SK-N-SH (cell line): ENCODE data around the gene MAGI2.
A peak's percentile ranks its signal among the peaks of the same experiment; 100 is the strongest.

Experiments used
- POLR2AphosphoS5 ChIP-seq: IDR thresholded peaks from 2 replicates; pipeline ENCODE4 v1.6.1; 2012; ENCODE audit warnings: low read depth, low read length
- RFX5 ChIP-seq: IDR thresholded peaks from 2 replicates; pipeline ENCODE4 v1.6.1; 2012; ENCODE audit warnings: mild to moderate bottlenecking, improper control_type of control experiment, low read length
- TF ChIP-seq, protein P1 (sequence below): fragments of 200-600 bp; sonication (generic); IDR thresholded peaks from 2 replicates; pipeline ENCODE4 v1.6.1; 2017; ENCODE audit warnings: antibody characterized with exemption, mild to moderate bottlenecking, moderate library complexity
- TF ChIP-seq, protein P2 (sequence below): IDR thresholded peaks from 2 replicates; pipeline ENCODE4 v1.6.1; 2012; ENCODE audit warnings: mild to moderate bottlenecking, low read depth, low read length, moderate library complexity
- TF ChIP-seq, protein P3 (sequence below): fragments of 150-350 bp; IDR thresholded peaks from 2 replicates; pipeline ENCODE4 v1.6.1; 2017; ENCODE audit warnings: antibody characterized with exemption, low read length, low read depth, borderline replicate concordance

DNA sequence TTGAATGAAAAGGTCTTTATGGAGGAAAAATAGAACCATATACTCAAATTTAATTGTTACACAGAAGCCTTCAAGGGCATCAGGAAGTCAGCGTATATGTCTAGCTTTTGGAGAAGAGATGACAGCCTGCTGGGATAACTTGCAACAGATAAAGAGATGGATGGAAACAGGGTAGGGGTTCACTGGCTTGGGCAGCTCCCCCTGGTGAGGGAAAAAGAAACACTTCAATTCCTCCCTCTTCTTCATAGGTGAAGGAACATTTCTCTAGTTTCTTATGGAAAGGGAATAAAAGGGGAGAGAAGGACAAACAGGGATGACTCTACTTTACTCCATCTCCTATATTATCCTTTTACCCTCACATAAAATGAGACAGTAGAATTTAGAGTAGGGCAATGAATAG is 1019.2 kb downstream of the MAGI2 start:
- no peak for TF ChIP-seq POLR2AphosphoS5
- TF ChIP-seq, protein P1, sequence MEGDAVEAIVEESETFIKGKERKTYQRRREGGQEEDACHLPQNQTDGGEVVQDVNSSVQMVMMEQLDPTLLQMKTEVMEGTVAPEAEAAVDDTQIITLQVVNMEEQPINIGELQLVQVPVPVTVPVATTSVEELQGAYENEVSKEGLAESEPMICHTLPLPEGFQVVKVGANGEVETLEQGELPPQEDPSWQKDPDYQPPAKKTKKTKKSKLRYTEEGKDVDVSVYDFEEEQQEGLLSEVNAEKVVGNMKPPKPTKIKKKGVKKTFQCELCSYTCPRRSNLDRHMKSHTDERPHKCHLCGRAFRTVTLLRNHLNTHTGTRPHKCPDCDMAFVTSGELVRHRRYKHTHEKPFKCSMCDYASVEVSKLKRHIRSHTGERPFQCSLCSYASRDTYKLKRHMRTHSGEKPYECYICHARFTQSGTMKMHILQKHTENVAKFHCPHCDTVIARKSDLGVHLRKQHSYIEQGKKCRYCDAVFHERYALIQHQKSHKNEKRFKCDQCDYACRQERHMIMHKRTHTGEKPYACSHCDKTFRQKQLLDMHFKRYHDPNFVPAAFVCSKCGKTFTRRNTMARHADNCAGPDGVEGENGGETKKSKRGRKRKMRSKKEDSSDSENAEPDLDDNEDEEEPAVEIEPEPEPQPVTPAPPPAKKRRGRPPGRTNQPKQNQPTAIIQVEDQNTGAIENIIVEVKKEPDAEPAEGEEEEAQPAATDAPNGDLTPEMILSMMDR: peak; percentile 21; the same call in 1 of the 2 replicates
- no peak for TF ChIP-seq RFX5
- TF ChIP-seq, protein P2, sequence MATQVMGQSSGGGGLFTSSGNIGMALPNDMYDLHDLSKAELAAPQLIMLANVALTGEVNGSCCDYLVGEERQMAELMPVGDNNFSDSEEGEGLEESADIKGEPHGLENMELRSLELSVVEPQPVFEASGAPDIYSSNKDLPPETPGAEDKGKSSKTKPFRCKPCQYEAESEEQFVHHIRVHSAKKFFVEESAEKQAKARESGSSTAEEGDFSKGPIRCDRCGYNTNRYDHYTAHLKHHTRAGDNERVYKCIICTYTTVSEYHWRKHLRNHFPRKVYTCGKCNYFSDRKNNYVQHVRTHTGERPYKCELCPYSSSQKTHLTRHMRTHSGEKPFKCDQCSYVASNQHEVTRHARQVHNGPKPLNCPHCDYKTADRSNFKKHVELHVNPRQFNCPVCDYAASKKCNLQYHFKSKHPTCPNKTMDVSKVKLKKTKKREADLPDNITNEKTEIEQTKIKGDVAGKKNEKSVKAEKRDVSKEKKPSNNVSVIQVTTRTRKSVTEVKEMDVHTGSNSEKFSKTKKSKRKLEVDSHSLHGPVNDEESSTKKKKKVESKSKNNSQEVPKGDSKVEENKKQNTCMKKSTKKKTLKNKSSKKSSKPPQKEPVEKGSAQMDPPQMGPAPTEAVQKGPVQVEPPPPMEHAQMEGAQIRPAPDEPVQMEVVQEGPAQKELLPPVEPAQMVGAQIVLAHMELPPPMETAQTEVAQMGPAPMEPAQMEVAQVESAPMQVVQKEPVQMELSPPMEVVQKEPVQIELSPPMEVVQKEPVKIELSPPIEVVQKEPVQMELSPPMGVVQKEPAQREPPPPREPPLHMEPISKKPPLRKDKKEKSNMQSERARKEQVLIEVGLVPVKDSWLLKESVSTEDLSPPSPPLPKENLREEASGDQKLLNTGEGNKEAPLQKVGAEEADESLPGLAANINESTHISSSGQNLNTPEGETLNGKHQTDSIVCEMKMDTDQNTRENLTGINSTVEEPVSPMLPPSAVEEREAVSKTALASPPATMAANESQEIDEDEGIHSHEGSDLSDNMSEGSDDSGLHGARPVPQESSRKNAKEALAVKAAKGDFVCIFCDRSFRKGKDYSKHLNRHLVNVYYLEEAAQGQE: no peak
- TF ChIP-seq, protein P3, sequence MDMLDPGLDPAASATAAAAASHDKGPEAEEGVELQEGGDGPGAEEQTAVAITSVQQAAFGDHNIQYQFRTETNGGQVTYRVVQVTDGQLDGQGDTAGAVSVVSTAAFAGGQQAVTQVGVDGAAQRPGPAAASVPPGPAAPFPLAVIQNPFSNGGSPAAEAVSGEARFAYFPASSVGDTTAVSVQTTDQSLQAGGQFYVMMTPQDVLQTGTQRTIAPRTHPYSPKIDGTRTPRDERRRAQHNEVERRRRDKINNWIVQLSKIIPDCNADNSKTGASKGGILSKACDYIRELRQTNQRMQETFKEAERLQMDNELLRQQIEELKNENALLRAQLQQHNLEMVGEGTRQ: no peak
